HG03354 (cell line): ENCODE results near the gene PTGES.

Experiments used
- ATAC-seq: cut with Tn5 transposase; IDR thresholded peaks from one replicate; pipeline ENCODE4 v1.9.1; 2021; ENCODE audit warnings: mild to moderate bottlenecking; ENCODE audit not compliant: unreplicated experiment, poor library complexity, severe bottlenecking

Gene PTGES

GRCh38 chr9:129697656-129698253 lies 55.1 kb downstream of the PTGES start:
- no peak for ATAC-seq

DNA sequence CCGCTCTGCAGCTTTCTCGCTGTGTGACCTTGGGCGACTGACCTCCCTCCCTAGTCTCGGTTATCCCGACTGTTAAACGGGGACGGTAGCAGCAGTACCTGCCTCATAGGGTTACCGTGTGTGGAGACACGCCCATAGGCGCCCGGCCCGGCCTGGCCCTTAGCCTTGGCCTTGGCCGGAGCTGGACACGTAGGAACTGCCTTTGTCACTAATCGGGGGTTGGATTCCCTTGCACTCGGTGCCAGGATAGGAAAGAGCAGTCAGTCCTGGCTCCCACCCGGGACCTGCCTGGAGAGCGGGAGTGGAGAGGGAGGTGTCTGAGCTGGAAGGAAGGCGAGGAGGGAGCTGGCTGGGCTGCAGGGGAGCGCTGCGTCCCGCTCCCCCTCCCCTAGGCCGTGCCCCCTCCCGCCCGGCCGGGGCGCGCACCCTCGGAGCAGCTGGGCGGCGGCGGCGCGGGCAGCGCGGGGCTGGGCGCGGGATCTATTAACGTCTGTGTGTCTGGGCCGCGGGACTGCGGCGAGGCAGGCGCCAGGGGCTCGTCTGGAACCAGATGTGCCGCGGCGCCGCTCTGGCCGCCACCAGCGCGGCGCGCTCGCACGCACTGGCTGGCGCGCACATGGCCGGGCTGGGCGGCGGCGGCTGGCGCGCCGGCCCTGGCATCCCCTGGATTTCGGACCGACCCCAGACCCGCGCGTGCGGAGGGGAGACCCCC lies 55.7 kb downstream of the PTGES start:
- no peak for ATAC-seq

DNA sequence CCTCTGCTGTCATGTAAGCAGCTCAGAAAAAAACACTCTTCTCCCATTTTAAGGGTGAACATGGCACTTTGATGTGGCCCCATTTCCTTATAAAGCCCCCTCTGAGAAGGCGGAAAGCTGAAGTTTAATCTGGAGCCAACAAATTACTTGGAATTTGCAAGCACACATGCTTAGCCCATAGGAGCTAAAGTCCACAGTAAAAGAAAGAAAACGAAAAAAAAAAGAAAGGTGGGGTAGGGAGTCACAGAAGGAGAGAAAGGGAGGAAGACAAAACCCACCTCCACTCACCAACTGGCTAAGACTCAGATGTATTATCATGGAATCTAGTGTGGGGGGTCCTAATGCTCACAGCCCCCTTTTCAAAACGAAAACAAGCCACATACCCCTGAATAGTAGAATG lies 57.0 kb downstream of the PTGES start:
- ATAC-seq = no peak

DNA sequence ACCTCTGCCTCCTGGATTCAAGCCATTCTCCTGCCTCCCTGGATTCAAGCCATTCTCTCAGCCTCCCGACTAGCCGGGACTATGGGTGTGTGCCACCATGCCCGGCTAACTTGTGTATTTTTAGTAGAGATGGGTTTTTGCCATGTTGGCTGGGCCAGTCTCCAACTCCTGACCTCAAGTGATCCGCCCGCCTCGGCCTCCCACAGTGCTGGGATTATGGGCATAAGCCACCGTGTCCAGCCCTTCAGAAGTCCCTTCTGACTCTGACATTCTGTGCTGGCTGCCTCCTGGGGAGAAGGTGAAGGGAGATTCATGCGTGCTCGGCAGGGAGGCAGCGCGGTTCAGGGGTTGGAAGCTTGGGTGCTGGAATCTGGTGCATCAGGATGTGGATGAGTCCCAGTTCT lies 58.6 kb downstream of the PTGES start:
- no peak for ATAC-seq

DNA sequence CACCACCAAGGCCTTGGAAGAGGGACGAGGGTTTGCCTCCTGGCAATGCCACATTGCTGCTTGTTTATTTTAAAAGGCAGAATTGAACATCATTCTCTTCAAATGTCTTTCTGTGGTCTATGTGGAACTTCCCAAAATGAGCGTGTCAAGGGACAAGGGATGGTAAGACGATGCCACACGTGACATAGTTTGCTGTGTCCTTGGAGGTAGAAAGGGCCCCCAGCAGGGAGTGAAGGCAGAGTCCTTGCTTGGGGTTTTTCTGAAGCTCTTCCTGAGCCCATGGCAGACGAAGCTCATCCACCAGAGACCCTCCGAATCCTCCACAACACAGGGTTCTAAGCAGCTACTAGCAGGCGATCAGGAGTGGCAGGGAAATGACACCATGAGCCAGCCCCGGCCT lies 59.1 kb downstream of the PTGES start:
- no peak for ATAC-seq

DNA sequence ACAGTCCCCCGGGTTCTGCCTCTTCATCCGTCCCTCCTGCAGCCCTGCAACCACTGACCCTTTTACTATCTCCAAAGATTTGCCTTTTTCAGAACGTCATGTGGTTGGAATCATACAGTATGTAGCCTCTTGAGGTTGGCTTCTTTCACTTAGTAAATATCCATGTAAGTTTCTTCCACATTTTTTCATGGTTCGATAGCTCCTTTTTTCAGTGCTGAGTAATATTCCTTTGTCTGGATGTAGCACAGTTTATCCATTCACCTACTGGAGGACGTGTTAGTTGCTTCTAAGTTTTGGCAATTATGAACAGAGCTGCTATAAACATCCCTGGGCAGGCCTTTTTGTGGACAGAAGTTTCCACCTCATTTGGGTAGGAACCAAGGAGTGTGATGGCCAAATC lies 60.3 kb downstream of the PTGES start:
- ATAC-seq = no peak
